Endodermal cell (in vitro differentiated cells): ENCODE measurements around the gene ADAMTS2. TPM values are rescaled to one million over a fixed set of nuclear protein-coding genes. Genes with fewer than 3 reads are reported as not detected.
A peak's percentile ranks its signal among the peaks of the same experiment; 100 is the strongest.

Experiments used
- DNase-seq: peaks from one replicate; pipeline ENCODE4 v3.0.0-alpha.2; 2017
- H3K27ac ChIP-seq: 2 replicates; pipeline ENCODE4 v1.5.1; 2013; ENCODE audit warnings: mild to moderate bottlenecking, low read depth, low read length, moderate library complexity
- H3K27me3 ChIP-seq: 2 replicates; pipeline ENCODE4 v1.6.1; 2013; ENCODE audit warnings: mild to moderate bottlenecking, low read length, moderate library complexity; ENCODE audit not compliant: insufficient read depth, control insufficient read depth, poor library complexity, severe bottlenecking
- H3K36me3 ChIP-seq: 2 replicates; pipeline ENCODE4 v1.7.0; 2013; ENCODE audit warnings: mild to moderate bottlenecking, low read length, moderate library complexity; ENCODE audit not compliant: control insufficient read depth, insufficient read depth
- H3K4me1 ChIP-seq: one replicate; pipeline ENCODE4 v1.7.0; 2013; ENCODE audit warnings: low read length; ENCODE audit not compliant: control insufficient read depth, insufficient read depth
- H3K4me3 ChIP-seq: 2 replicates; pipeline ENCODE4 v1.5.1; 2013; ENCODE audit warnings: mild to moderate bottlenecking, low read length, moderate library complexity
- H3K9ac ChIP-seq: 2 replicates; pipeline ENCODE4 v1.6.1; 2013; ENCODE audit warnings: mild to moderate bottlenecking, low read length, moderate library complexity; ENCODE audit not compliant: poor library complexity, severe bottlenecking; ENCODE audit errors: extremely low read depth
- H3K9me3 ChIP-seq: 2 replicates; pipeline ENCODE4 v1.6.1; 2013; ENCODE audit warnings: mild to moderate bottlenecking, low read length, moderate library complexity; ENCODE audit not compliant: control insufficient read depth
- H3K27ac Mint-ChIP-seq: 2 replicates; pipeline ENCODE4 v1.8.0; 2020; ENCODE audit warnings: mixed read lengths
- H3K27me3 Mint-ChIP-seq: 2 replicates; pipeline ENCODE4 v1.8.0; 2021; ENCODE audit warnings: mild to moderate bottlenecking, mixed read lengths; ENCODE audit not compliant: insufficient read depth
- H3K36me3 Mint-ChIP-seq: 2 replicates; pipeline ENCODE4 v1.8.0; 2020; ENCODE audit warnings: low read depth, mixed read lengths
- H3K4me1 Mint-ChIP-seq: 2 replicates; pipeline ENCODE4 v1.8.0; 2020; ENCODE audit warnings: mixed read lengths
- H3K4me3 Mint-ChIP-seq: 2 replicates; pipeline ENCODE4 v1.8.0; 2020; ENCODE audit warnings: mild to moderate bottlenecking, moderate library complexity, mixed read lengths
- H3K9me3 Mint-ChIP-seq: 2 replicates; pipeline ENCODE4 v1.8.0; 2020; ENCODE audit warnings: mild to moderate bottlenecking, mixed read lengths
- WGBS, 2 experiments: methylation state at CpG; one replicate each; pipeline versions ENCODE4 v1.1.5 to v1.1.7; 2013; ENCODE audit warnings: missing lambda C conversion rate in 2 of 2, mixed read lengths in 1 of 2; ENCODE audit not compliant: insufficient coverage in 1 of 2, insufficient read length in 1 of 2; 5-methylcytosine and 5-hydroxymethylcytosine counted together
- total RNA-seq, 2 donors: library from RNA; stranded (reverse); fragmentation: NEBNext Ultra II Directional in 1 of 2; extraction: Animal tissue kit (Norgen Biotek cat#: 25700) in 1 of 2; gene quantifications; 2 replicates in 1 of 2; 3 replicates in 1 of 2; pipeline ENCODE4 v1.2.1, GENCODE V29; 2021
- TF ChIP-seq, protein P1 (sequence below): fragments of 200-600 bp; sonication (generic); conservative IDR thresholded peaks from 2 replicates; pipeline ENCODE4 v1.5.0; 2021; ENCODE audit warnings: antibody characterized with exemption, mild to moderate bottlenecking

Gene ADAMTS2
- total RNA-seq, 2 donors from 2014 or later = 1.2 to 2.6 TPM

DNA sequence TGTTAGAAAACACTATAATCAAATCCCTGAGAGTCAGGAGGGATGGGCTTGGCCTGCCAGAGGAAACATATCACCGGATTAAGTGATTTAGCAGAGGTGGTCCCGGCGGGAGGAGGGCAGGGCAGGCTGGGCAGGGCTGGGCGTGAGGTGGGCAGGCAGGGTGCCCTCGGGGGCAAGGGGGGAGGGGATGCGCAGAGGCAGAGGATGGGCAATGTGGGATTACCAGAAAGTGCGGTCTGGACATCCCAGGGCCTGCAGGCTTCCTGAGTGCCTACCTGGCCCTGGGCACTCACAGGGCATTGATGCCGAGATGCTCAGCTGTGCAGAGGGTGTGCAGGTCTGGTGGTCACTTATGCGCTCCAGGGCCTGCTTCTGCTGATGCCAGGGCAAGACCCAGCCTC, 115.2 kb downstream of the ADAMTS2 start:
- H3K27me3 ChIP-seq = no peaks in the 10 kb centered on the region
- H3K4me1 ChIP-seq = no peaks in the 10 kb centered on the region
- no peaks in the 10 kb centered on the region for H3K36me3 ChIP-seq
- TF ChIP-seq, protein P1, sequence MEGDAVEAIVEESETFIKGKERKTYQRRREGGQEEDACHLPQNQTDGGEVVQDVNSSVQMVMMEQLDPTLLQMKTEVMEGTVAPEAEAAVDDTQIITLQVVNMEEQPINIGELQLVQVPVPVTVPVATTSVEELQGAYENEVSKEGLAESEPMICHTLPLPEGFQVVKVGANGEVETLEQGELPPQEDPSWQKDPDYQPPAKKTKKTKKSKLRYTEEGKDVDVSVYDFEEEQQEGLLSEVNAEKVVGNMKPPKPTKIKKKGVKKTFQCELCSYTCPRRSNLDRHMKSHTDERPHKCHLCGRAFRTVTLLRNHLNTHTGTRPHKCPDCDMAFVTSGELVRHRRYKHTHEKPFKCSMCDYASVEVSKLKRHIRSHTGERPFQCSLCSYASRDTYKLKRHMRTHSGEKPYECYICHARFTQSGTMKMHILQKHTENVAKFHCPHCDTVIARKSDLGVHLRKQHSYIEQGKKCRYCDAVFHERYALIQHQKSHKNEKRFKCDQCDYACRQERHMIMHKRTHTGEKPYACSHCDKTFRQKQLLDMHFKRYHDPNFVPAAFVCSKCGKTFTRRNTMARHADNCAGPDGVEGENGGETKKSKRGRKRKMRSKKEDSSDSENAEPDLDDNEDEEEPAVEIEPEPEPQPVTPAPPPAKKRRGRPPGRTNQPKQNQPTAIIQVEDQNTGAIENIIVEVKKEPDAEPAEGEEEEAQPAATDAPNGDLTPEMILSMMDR = no peak
- Mint-ChIP-seq H3K36me3 (no peaks in the 10 kb centered on the region), H3K4me1 (peaks cover 21% of the 10 kb centered on the region), H3K27ac (no peak overlapping the region), H3K27me3 (no peaks in the 10 kb centered on the region), H3K4me3 (no peak overlapping the region), H3K9me3 (peaks cover 4% of the 10 kb centered on the region)
- 81 to 86% methylated on average over 6 to 9 of the region's 9 CpGs for WGBS, 2 experiments
- H3K9me3 ChIP-seq = no peaks in the 10 kb centered on the region
- H3K27ac ChIP-seq = no peak overlapping the region
- H3K4me3 ChIP-seq = no peak overlapping the region
- H3K9ac ChIP-seq = no peak overlapping the region
- peak; percentile 38 for DNase-seq

DNA sequence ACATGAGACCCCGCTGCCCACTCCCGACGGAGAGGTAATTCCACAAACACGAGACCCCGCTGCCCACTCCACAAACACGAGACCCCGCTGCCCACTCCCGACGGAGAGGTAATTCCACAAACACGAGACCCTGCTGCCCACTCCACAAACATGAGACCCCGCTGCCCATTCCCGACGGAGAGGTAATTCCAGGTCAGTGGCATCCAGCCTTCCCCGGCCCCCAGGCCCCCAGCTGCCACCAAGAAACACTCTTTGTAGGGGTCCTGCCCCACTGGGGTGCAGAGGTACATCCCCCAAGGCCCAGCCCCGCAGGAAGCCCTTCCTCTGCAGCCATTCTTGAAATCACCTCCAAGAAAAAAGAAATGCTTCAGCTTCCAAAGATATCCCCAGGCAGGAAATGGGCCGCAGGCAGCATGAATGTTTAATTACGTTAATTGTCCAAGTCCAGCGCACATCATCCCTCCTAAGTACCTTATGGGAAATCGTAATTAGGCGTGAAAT, 115.9 kb downstream of the ADAMTS2 start:
- H3K27ac ChIP-seq = no peak overlapping the region
- no peaks in the 10 kb centered on the region for H3K36me3 ChIP-seq
- Mint-ChIP-seq H3K4me1 (peaks cover 21% of the 10 kb centered on the region), H3K36me3 (peaks cover 1% of the 10 kb centered on the region), H3K27ac (no peak overlapping the region), H3K4me3 (no peak overlapping the region), H3K9me3 (peaks cover 11% of the 10 kb centered on the region), H3K27me3 (no peaks in the 10 kb centered on the region)
- no peaks in the 10 kb centered on the region for H3K27me3 ChIP-seq
- H3K9ac ChIP-seq = no peak overlapping the region
- no peaks in the 10 kb centered on the region for H3K4me1 ChIP-seq
- DNase-seq = peak; percentile 47
- 83 to 94% methylated on average over 10 to 20 of the region's 20 CpGs for WGBS, 2 experiments
- peaks cover 5% of the 10 kb centered on the region for H3K9me3 ChIP-seq
- TF ChIP-seq, protein P1 = no peak
- no peak overlapping the region for H3K4me3 ChIP-seq

DNA sequence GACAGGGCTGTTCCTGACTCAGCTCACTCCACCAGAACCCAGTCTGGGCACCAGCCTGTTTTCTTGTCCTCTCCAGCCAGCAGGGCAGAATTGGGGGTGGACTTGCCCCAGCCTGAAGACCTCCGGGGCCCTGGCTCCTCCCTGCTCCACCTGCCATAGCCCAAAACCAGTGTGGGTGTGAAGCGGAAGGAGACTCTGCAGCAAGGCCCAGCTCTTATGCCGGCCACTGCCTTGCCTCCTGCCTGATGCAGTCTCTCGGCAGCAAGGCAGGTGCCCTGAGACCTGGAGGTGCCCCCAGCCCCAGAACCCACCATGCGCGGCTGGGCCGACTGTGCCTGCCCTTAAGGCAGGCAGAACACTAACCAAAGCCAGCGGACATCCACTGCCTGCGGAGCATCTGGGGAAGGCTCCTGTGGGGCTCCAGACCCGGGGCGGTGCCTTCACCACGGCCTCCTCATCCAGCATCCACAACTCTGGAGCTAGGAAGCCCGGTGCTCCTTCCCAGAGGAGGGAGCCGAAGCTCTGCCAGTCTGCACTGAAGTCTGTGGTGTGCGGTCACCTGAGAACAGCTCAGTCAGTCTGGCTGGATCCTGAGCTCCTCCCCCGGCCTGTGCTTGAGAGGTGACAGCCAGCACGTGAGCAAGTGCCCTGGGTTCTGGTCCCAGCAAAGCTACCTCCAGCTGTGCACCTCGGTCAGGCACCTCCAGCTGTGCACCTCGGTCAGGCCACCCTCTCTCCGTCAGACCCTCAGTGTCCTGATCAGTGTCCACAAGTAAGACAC, 116.7 kb downstream of the ADAMTS2 start:
- H3K27ac Mint-ChIP-seq = no peak overlapping the region
- H3K27me3 Mint-ChIP-seq = no peaks in the 10 kb centered on the region
- peaks cover 7% of the 10 kb centered on the region for H3K36me3 Mint-ChIP-seq

More for the DNA sequence above, 116.7 kb downstream of the ADAMTS2 start:
- H3K9ac ChIP-seq = no peak overlapping the region
- H3K4me1 ChIP-seq = no peaks in the 10 kb centered on the region
- Mint-ChIP-seq H3K9me3 (peaks cover 20% of the 10 kb centered on the region), H3K4me1 (peaks cover 14% of the 10 kb centered on the region), H3K4me3 (no peak overlapping the region)
- H3K27me3 ChIP-seq = no peaks in the 10 kb centered on the region
- WGBS, 2 experiments = 88 to 92% methylated on average over 17 to 20 of the region's 20 CpGs
- no peaks in the 10 kb centered on the region for H3K36me3 ChIP-seq
- H3K4me3 ChIP-seq = no peak overlapping the region
- H3K27ac ChIP-seq = no peak overlapping the region
- TF ChIP-seq, protein P1 = no peak
- peak; percentile 72 for DNase-seq
- H3K9me3 ChIP-seq = peaks cover 14% of the 10 kb centered on the region
